GM13977 (cell line): ENCODE data around the gene CD177.

ENCODE experiments used
- DNase-seq: peaks from one replicate; pipeline ENCODE4 v3.0.0; 2012; ENCODE audit warnings: low spot score
- CTCF ChIP-seq: IDR thresholded peaks from 2 replicates; pipeline ENCODE4 v1.5.1; 2012; ENCODE audit warnings: mild to moderate bottlenecking, control low read depth; ENCODE audit not compliant: insufficient read depth; ENCODE audit errors: extremely low read depth, missing control alignments
- in situ Hi-C: fragments of 300-500 bp; cut with MboI; formaldehyde crosslinking; loops from one replicate; pipeline ENCODE4 v1.12.0; 2022; ENCODE audit warnings: low sequenced_read_pairs, low pct_unique_long_range_greater_than_20kb, mixed read lengths, inconsistent platforms; ENCODE audit not compliant: unreplicated experiment

CD177 gene

GRCh38 chr19:43311256-43311655 lies 42.2 kb upstream of the CD177 start:
- no peak for TF ChIP-seq CTCF
- no peak for DNase-seq
- in situ Hi-C loops, result no loop called here

GRCh38 chr19:43311706-43312105 lies 41.8 kb upstream of the CD177 start:
- TF ChIP-seq CTCF, result no peak
- in situ Hi-C loops, result no loop called here
- no peak for DNase-seq

- no peak for DNase-seq
- TF ChIP-seq CTCF, result no peak
- in situ Hi-C loops, result no loop called here
These were observed 39.6 kb upstream of the CD177 start for GRCh38 chr19:43313711-43314495.

GRCh38 chr19:43315851-43316250 lies 37.6 kb upstream of the CD177 start:
- in situ Hi-C loops, result no loop called here
- no peak for DNase-seq
- no peak for TF ChIP-seq CTCF

GRCh38 chr19:43316591-43317319 lies 36.7 kb upstream of the CD177 start:
- in situ Hi-C loops, result no loop called here
- DNase-seq, result no peak
- no peak for TF ChIP-seq CTCF

GRCh38 chr19:43318203-43318602 lies 35.3 kb upstream of the CD177 start:
- in situ Hi-C loops, result no loop called here
- DNase-seq, result no peak
- TF ChIP-seq CTCF, result no peak
